Right renal pelvis (tissue), 4 donors: ENCODE measurements around the gene CIBAR2. TPM values are rescaled to one million over a fixed set of nuclear protein-coding genes. Genes with fewer than 3 reads are reported as not detected.
"Not testable (repeated sequence)": the region's sequence is repeated elsewhere in the genome, so short reads cannot be mapped to it uniquely, and the experiment has no call there.

ENCODE experiments used
- DNase-seq, 4 donors: peaks; one replicate each; pipeline ENCODE4 v3.0.0-alpha.2; 2013; ENCODE audit warnings: low read depth in 4 of 4, low spot score in 3 of 4, missing footprints in 1 of 4
- polyA plus RNA-seq, 4 donors: library from polyadenylated mRNA; unstranded; fragments of 120-200 nt; gene quantifications; one replicate each; pipeline ENCODE4 v1.2.1, GENCODE V29; 2013; ENCODE audit not compliant: insufficient read length in 4 of 4

CIBAR2 gene
- polyA plus RNA-seq, 4 donors, result 0.17 to 0.30 (median 0.23) TPM

DNA sequence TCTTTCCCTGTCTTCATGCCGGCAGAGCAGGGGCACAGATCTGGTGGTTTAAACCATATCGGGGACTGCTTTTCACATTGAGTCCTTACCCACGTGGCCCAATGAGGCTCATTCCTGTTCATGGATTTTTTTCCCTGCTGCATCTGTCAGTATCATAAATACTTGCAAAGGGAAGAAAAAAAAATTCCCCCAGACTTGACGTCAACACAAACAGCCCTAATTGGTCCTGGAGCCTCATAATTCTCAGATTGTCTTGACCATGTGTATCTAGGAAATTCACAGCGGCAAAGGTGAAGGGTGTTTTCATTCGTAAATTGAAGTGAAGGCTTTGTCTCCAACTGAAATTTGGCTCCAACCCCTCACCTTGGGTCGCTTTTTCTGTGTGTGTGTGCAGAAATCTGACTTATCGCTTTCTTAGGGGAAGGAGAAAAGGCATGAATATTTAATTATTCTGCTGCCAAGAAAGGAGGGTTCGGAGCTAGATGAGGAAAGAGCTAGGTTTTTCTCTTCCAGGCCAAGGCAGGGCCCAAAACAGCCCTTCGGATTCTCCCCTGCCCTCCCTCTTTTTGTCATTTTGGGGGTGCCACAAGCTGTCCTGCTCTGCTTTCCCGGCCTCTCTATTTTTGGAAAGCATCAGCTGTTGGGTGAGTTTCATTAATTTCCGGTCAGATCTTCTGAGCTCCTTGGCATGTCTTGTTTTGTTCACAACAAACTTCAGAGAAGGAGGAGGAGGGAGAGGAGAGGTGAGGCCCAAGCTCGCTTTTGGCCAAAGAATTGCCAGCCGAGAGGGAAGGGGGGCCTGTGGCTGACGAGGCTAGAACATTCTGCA, 17.8 kb upstream of the CIBAR2 start:
- no peak for DNase-seq

GRCh38 chr16:85128079-85128837, 16.0 kb upstream of the CIBAR2 start:
- DNase-seq, result no peak

DNA sequence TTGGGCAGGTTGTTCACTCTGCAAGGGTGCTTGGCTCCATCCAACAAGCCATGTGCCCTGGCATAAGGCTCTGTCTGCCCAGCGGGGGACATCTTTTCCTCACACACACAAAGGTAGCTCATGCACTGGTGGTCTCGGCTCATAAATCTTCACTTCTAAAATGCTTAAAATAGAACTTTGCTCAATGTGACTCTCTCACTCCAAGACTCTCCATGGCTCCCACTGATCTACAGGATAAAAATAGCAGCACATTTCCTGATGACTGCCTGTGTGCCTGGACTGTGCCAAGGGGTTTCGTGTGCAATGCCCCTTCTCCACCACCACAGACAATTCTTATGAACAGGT, 15.1 kb upstream of the CIBAR2 start:
- DNase-seq, result no peak

GRCh38 chr16:85126705-85127378, 14.6 kb upstream of the CIBAR2 start:
- peak in 2 of 4 donors; percentile 77 to 81 for DNase-seq

DNA sequence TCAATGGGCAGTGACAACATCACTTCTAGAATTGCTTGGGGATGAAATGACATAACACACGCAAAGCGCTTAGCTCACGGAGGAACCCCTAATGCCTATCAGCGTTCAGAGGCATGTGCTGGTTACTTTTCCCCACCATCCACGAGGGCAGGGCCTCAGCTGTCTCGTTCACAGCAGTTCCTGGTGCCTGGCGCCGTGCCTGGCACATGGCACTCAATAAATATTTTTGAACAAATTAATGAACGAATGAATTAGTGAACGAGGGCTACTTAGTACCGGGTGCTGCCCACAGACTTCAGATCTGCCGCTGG, 14.1 kb upstream of the CIBAR2 start:
- DNase-seq, result no peak

GRCh38 chr16:85125570-85126393, 13.5 kb upstream of the CIBAR2 start:
- no peak for DNase-seq

GRCh38 chr16:85124636-85125346, 12.5 kb upstream of the CIBAR2 start:
- DNase-seq, result no peak

DNA sequence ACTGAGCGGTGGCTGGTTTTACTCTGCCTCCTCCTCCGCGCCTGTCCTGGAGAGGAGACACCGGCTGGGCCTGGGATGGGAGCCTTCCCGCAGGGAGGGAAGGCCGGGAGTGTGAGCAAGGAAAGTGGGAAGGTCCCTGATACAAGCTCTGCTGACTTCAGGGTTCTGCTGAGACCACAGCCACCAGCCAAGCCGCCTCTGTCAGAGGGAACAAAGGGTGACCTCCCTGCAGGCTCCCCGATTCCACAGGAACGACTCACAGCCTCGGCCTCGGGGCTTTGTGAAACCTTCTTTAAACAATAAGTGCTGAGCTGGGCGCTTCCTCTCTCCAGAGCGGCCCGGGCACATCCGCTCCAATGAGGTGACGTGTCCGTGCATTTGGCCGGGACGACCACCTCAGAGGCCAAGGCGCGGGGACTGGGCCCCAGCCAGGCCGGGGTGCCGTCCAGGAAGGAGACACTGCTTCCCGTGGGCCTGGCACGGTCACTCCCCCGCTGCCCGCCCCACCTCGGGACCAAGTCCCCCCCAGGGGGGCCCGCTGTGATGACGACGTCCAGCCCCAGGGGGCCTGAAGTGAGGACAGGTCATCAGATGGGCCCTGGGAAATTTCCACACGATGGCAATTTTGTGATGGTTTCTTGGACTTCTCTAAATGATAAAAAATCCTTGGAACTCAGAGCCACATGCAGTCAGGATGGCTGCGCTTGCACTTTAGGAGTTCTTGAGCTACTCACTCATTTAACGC, 11.8 kb upstream of the CIBAR2 start:
- DNase-seq, result no peak

GRCh38 chr16:85123441-85123840, 11.2 kb upstream of the CIBAR2 start:
- DNase-seq, result not testable (repeated sequence)

- DNase-seq, result no peak
These were observed 7.7 kb upstream of the CIBAR2 start for GRCh38 chr16:85120006-85120340.

GRCh38 chr16:85117418-85117817, 5.1 kb upstream of the CIBAR2 start:
- DNase-seq, result no peak

DNA sequence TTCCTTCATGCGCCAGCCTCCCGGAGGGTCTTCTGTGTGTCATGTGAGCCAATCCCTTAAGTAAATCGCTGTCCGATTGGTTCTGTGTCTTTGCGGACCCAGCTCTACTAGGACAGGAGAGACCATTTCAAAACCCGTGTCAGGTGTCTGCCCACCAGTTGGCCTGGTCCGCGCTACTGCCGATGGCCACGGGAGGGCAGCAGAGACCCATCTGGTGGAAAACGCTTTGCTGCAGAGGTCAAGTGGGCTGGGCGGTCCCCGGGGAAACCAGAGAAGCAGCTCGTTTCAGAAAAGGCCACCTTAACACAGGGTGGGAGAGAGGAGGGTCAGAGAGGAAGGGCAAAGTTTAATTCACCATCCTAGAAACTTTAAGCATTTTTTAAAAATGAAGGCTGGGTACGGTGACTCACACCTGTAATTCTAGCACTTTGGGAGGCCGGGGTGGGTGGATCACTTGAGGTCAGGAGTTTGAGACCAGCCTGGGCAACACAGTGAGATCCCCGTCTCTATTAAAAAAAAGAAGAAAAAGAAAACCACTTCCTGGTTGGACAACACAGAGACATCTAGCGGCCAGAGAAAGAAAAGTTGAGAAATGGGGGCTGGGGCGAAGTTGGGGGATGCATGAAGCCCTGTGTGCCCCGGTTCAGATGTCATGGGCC, 2.8 kb upstream of the CIBAR2 start:
- DNase-seq, result peak in 3 of 4 donors; percentile 71 to 85 (median 77)

DNA sequence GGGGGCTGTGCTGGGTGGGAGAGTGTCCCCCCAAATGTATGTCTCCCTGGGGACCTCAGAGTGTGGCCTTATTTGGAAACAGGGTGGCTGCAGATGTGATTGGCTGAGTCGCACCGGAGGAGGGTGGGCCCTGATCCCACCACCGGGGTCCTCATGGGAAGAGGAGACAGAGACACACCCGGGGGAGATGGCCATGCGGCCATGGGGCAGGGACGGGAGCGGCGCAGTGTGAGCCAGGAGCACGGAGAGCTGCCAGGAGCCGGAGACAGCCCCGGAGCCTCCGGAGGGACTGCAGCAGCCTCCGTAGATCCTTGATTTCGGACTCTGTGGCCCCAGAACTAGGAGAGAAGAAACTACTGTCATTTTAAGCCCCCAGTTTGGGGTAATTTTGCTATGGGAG, 1.6 kb upstream of the CIBAR2 start:
- DNase-seq, result no peak

DNA sequence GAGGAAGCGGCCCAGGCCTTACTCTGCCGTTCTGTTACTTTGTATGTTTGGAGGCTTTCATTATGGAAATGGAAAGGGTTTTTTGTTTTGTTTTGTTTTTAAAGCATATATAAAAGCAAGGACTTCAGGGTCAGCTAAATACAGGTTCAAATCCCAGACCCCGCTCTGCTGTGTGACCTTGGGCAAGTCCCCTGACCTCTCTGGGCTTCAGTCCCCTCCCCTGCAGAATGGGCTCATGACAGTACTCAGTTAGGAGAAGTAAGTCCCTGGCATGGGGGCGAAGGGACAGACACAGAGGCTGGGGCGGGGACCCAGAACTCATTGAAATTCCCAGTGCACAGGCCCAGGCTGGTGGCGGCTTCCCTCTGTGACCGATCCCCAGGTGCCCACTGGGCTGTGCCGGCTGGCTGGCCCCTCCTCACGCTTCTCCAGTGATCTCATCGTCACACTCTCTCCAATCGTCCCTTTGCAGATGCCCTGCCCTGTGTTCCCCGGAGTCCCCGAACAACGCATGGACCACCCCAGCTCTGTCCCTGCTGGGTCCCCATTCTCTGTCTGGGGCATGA, 979 bp upstream of the CIBAR2 start:
- DNase-seq, result no peak

- no peak for DNase-seq
These were observed 1.1 kb downstream of the CIBAR2 start for GRCh38 chr16:85111184-85111583.

GRCh38 chr16:85110105-85110504, 2.2 kb downstream of the CIBAR2 start:
- no peak for DNase-seq

GRCh38 chr16:85107532-85107931, 4.7 kb downstream of the CIBAR2 start:
- DNase-seq, result no peak

- DNase-seq, result no peak
These were observed 5.2 kb downstream of the CIBAR2 start for GRCh38 chr16:85107083-85107482.

DNA sequence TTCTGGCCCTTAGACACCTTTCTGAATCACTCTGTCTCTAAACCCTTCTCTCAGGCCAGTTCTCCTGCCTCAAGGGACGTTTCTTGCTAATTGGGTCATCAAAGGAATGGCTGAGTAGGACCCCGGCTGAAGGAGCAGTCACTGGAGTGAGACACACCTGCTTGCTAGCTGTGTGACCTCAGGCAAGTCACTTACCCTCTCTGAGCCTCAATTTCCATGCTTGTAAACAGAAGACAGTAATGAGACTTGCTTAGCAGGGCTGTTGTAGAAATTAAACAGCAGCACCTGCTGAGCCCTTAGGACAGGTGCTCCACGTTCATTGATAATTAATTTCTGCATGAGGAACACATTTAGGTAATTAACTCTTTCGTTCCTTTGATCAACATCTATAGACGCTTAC, 6.8 kb downstream of the CIBAR2 start:
- DNase-seq, result no peak
